Ovary (tissue), 9 donors: ENCODE measurements around the gene C6orf62. TPM values are rescaled to one million over a fixed set of nuclear protein-coding genes. Genes with fewer than 3 reads are reported as not detected.

ENCODE experiments used
- DNase-seq, 5 donors: peaks; one replicate each; pipeline ENCODE4 v3.0.0-alpha.2; 2019 to 2020
- H3K27ac ChIP-seq, 2 donors: fragments of 200-600 bp; one replicate each; pipeline versions ENCODE4 v1.5.1 to v1.8.0; 2019 to 2022
- H3K27me3 ChIP-seq: fragments of 200-600 bp; one replicate; pipeline ENCODE4 v1.8.0; 2022
- H3K36me3 ChIP-seq: fragments of 200-600 bp; sonication (generic); one replicate; pipeline ENCODE4 v1.5.1; 2019
- H3K4me1 ChIP-seq: one replicate; pipeline ENCODE4 v1.8.1; 2013; ENCODE audit warnings: mild to moderate bottlenecking, moderate library complexity; ENCODE audit not compliant: insufficient read depth
- H3K4me3 ChIP-seq: fragments of 200-600 bp; sonication (generic); one replicate; pipeline ENCODE4 v1.5.1; 2017
- H3K9me3 ChIP-seq, 2 donors: fragments of 200-600 bp in 1 of 2; sonication (generic) in 1 of 2; one replicate each; pipeline versions ENCODE4 v1.5.1 to v1.8.1; 2013 to 2019; ENCODE audit warnings: mild to moderate bottlenecking in 1 of 2, moderate library complexity in 1 of 2
- CTCF ChIP-seq, 3 donors: fragments of 450-650 bp in 2 of 3; fragments of 200-600 bp in 1 of 3; IDR thresholded peaks; one replicate each; pipeline versions ENCODE4 v1.5.1 to v1.8.0; 2016 to 2022; ENCODE audit warnings: antibody characterized with exemption in 3 of 3, mild to moderate bottlenecking in 1 of 3
- EP300 ChIP-seq: sonication (generic); formaldehyde crosslinking; IDR thresholded peaks from one replicate; pipeline ENCODE4 v1.6.1; 2017; ENCODE audit warnings: antibody characterized with exemption
- POLR2A ChIP-seq: fragments of 450-650 bp; IDR thresholded peaks from one replicate; pipeline ENCODE4 v1.6.1; 2017; ENCODE audit warnings: antibody characterized with exemption, mild to moderate bottlenecking, moderate library complexity
- WGBS, 3 donors: extraction: QIAGEN DNeasy Blood & Tissue Kit in 1 of 3; methylation state at CpG; one replicate each; pipeline versions ENCODE4 v1.1.5 to v1.1.7; 2013 to 2017; 5-methylcytosine and 5-hydroxymethylcytosine counted together
- intact Hi-C, 4 donors: fragments of 100-400 bp; cut with DNase I; formaldehyde crosslinking; loops; one replicate each; pipeline versions ENCODE4 v1.11.0 to v1.15.1; 2022 to 2023
- polyA plus RNA-seq, 2 donors: library from polyadenylated mRNA; stranded (reverse); fragments of 200-250 nt in 1 of 2; fragments of 350-450 nt in 1 of 2; fragmentation: Illumina TruSeq in 1 of 2; extraction: RNeasy Lipid Tissue Mini Kit (QIAGEN cat#74804) in 1 of 2; gene quantifications; one replicate each; pipeline ENCODE4 v1.2.3, GENCODE V29; 2013 to 2014
- total RNA-seq, 7 donors: library from RNA; depleted of rRNA in 2 of 7; stranded (reverse); fragments of >200 nt in 2 of 7; fragmentation: NEBNext Ultra II Directional in 3 of 7; extraction: Animal tissue kit (Norgen Biotek cat#: 25700) in 3 of 7; gene quantifications; one replicate each; pipeline versions ENCODE4 v1.1.0 to v1.2.4, GENCODE V29; 2016 to 2023
- donor health status: DM: no; HTN: no; CAD: no; lungs with moderate emphysema.
- donor health status: DM: no; HTN: no; CAD: no.
- donor health status: Bipolar disorder and iron deficiency.
- donor health status: DM: yes; HTN: yes; CAD: no.
- donor health status: DM: no; HTN: no; CAD: no.
- donor health status: DM: yes; HTN: yes; CAD: no.

C6orf62 gene
- total and polyA plus RNA-seq, 9 donors: 40.6 to 101 (median 76.0) TPM

- Histone ChIP-seq H3K9me3 (no peaks in the 10 kb centered on the region), H3K4me3 (no peak overlapping the region), H3K4me1 (no peaks in the 10 kb centered on the region), H3K36me3 (no peaks in the 10 kb centered on the region), H3K27me3 (no peaks in the 10 kb centered on the region), H3K27ac (no peak overlapping the region)
- intact Hi-C loops: no loop called here
- no peak for TF ChIP-seq POLR2A
- no peak for TF ChIP-seq CTCF (IDR thresholded peaks at IDR 0.05)
- no peak for TF ChIP-seq EP300
- 89 to 93% (median 91%) methylated on average over 3 of the region's 3 CpGs for WGBS, 3 donors
- no peak for DNase-seq
These were observed 25.0 kb upstream of the C6orf62 start for GRCh38 chr6:24743944-24744335.

- no peaks in the 10 kb centered on the region for H3K36me3 ChIP-seq
- no peak for TF ChIP-seq CTCF (IDR thresholded peaks at IDR 0.05)
- no peak for TF ChIP-seq EP300
- no peak for TF ChIP-seq POLR2A
- intact Hi-C loops: no loop called here
- H3K4me3 ChIP-seq: no peak overlapping the region
- DNase-seq: no peak
- H3K27ac ChIP-seq: no peak overlapping the region
- no peaks in the 10 kb centered on the region for H3K4me1 ChIP-seq
- H3K9me3 ChIP-seq: no peaks in the 10 kb centered on the region
- H3K27me3 ChIP-seq: no peaks in the 10 kb centered on the region
- 57 to 68% (median 64%) methylated on average over 2 of the region's 2 CpGs for WGBS, 3 donors
These were observed 24.4 kb upstream of the C6orf62 start for GRCh38 chr6:24743265-24743943.

- 82 to 84% (median 83%) methylated on average over 5 of the region's 5 CpGs for WGBS, 3 donors
- Histone ChIP-seq H3K27ac (no peak overlapping the region), H3K4me3 (no peak overlapping the region), H3K36me3 (no peaks in the 10 kb centered on the region), H3K4me1 (no peaks in the 10 kb centered on the region), H3K27me3 (no peaks in the 10 kb centered on the region), H3K9me3 (no peaks in the 10 kb centered on the region)
- intact Hi-C loops: no loop called here
- DNase-seq: no peak
- TF ChIP-seq CTCF (IDR thresholded peaks at IDR 0.05) (no peak), EP300 (no peak), POLR2A (no peak)
These were observed 23.3 kb upstream of the C6orf62 start for GRCh38 chr6:24742216-24742738.

GRCh38 chr6:24740861-24741260, 21.9 kb upstream of the C6orf62 start:
- Histone ChIP-seq H3K27me3 (no peaks in the 10 kb centered on the region), H3K9me3 (no peaks in the 10 kb centered on the region), H3K36me3 (no peaks in the 10 kb centered on the region), H3K4me3 (no peak overlapping the region), H3K4me1 (no peaks in the 10 kb centered on the region), H3K27ac (no peak overlapping the region)
- TF ChIP-seq POLR2A: no peak
- TF ChIP-seq CTCF (IDR thresholded peaks at IDR 0.05): no peak
- TF ChIP-seq EP300: no peak
- no peak for DNase-seq
- intact Hi-C loops: no loop called here
